ENCODE measurements around the gene PSMD6. TPM values are rescaled to one million over a fixed set of nuclear protein-coding genes. Genes with fewer than 3 reads are reported as not detected.
A peak's percentile ranks its signal among the peaks of the same experiment; 100 is the strongest.

Gene PSMD6
- total RNA-seq, 4 donors from 2014 or later: 54.6 to 82.3 (median 68.0) TPM

- Histone ChIP-seq H3K27me3 (no peaks in the 10 kb centered on the region), H3K9me3 (no peaks in the 10 kb centered on the region), H3K36me3 (peaks cover 83% of the 10 kb centered on the region), H3K4me3 (no peak overlapping the region), H3K4me1 (no peaks in the 10 kb centered on the region), H3K27ac (no peak overlapping the region)
- WGBS: 88% methylated on average over 5 of the region's 5 CpGs
- TF ChIP-seq CTCF (IDR thresholded peaks at IDR 0.05) (no peak), POLR2AphosphoS5 (IDR thresholded peaks at IDR 0.05) (no peak), POLR2A (IDR thresholded peaks at IDR 0.05) (no peak), EP300 (IDR thresholded peaks at IDR 0.05) (no peak)
- no peak for DNase-seq (ENCODE audit: low spot score in 2 of 2)
These were observed 28.2 kb downstream of the PSMD6 start for GRCh38 chr3:63995086-63995485.

- Histone ChIP-seq H3K4me3 (no peak overlapping the region), H3K36me3 (peaks cover 84% of the 10 kb centered on the region), H3K27ac (no peak overlapping the region), H3K27me3 (no peaks in the 10 kb centered on the region), H3K4me1 (no peaks in the 10 kb centered on the region), H3K9me3 (no peaks in the 10 kb centered on the region)
- TF ChIP-seq POLR2A (IDR thresholded peaks at IDR 0.05) (no peak), CTCF (IDR thresholded peaks at IDR 0.05) (peak; percentile 72 to 94), POLR2AphosphoS5 (IDR thresholded peaks at IDR 0.05) (peak in 1 of 3 donors; percentile 49)
- WGBS: 26% methylated on average over 3 of the region's 3 CpGs
- peak in 1 of 2 donors; percentile 74 for DNase-seq (ENCODE audit: low spot score in 2 of 2)
These were observed 29.6 kb downstream of the PSMD6 start for GRCh38 chr3:63993653-63994079.

- no peaks in the 10 kb centered on the region for H3K9me3 ChIP-seq
- no peaks in the 10 kb centered on the region for H3K4me1 ChIP-seq
- H3K36me3 ChIP-seq: peaks cover 84% of the 10 kb centered on the region
- no peak for TF ChIP-seq EP300 (IDR thresholded peaks at IDR 0.05)
- no peak for TF ChIP-seq POLR2A (IDR thresholded peaks at IDR 0.05)
- TF ChIP-seq CTCF (IDR thresholded peaks at IDR 0.05): no peak
- TF ChIP-seq POLR2AphosphoS5 (IDR thresholded peaks at IDR 0.05): no peak
- WGBS: 85% methylated on average over 5 of the region's 5 CpGs
- no peaks in the 10 kb centered on the region for H3K27me3 ChIP-seq
- no peak overlapping the region for H3K27ac ChIP-seq
- DNase-seq (ENCODE audit: low spot score in 2 of 2): no peak
- H3K4me3 ChIP-seq: no peak overlapping the region
These were observed 30.6 kb downstream of the PSMD6 start for GRCh38 chr3:63992516-63993209.

GRCh38 chr3:63991666-63992065, 31.6 kb downstream of the PSMD6 start:
- 92% methylated on average over 3 of the region's 3 CpGs for WGBS
- H3K4me3 ChIP-seq: no peak overlapping the region
- H3K36me3 ChIP-seq: peaks cover 81% of the 10 kb centered on the region
- no peaks in the 10 kb centered on the region for H3K4me1 ChIP-seq
- no peak for TF ChIP-seq POLR2A (IDR thresholded peaks at IDR 0.05)
- no peak for TF ChIP-seq CTCF (IDR thresholded peaks at IDR 0.05)
- TF ChIP-seq POLR2AphosphoS5 (IDR thresholded peaks at IDR 0.05): no peak
- no peak for TF ChIP-seq EP300 (IDR thresholded peaks at IDR 0.05)
- H3K9me3 ChIP-seq: no peaks in the 10 kb centered on the region
- no peak for DNase-seq (ENCODE audit: low spot score in 2 of 2)
- no peaks in the 10 kb centered on the region for H3K27me3 ChIP-seq
- no peak overlapping the region for H3K27ac ChIP-seq

GRCh38 chr3:63990733-63991132, 32.6 kb downstream of the PSMD6 start:
- no peaks in the 10 kb centered on the region for H3K27me3 ChIP-seq
- TF ChIP-seq EP300 (IDR thresholded peaks at IDR 0.05) (no peak), POLR2AphosphoS5 (IDR thresholded peaks at IDR 0.05) (no peak), POLR2A (IDR thresholded peaks at IDR 0.05) (no peak), CTCF (IDR thresholded peaks at IDR 0.05) (no peak)
- no peak overlapping the region for H3K27ac ChIP-seq
- no peak for DNase-seq (ENCODE audit: low spot score in 2 of 2)
- H3K4me1 ChIP-seq: no peaks in the 10 kb centered on the region
- H3K36me3 ChIP-seq: peaks cover 79% of the 10 kb centered on the region
- H3K4me3 ChIP-seq: no peak overlapping the region
- H3K9me3 ChIP-seq: no peaks in the 10 kb centered on the region
- 89% methylated on average over 5 of the region's 5 CpGs for WGBS
